ENCODE data around the gene TMPRSS13. TPM values are rescaled to one million over a fixed set of nuclear protein-coding genes. Genes with fewer than 3 reads are reported as not detected.

Gene TMPRSS13
- total and polyA plus RNA-seq, 9 of the 15 experiments (the other 6 are each of a cell fraction or from before 2014, with no cell fraction given): 0.11 to 0.29 (median 0.15) TPM

- POLR2A ChIA-PET: interaction anchor here (1.2 kb wide), 1 partner anchor 16 kb away, joined by 4 read pairs; no protein-coding TSS in a partner anchor
- DNase-seq (ENCODE audit: extremely low read depth in 1 of 4, low spot score in 3 of 4) (no peak), ATAC-seq (peak; percentile 10; the same call in 1 of the 3 replicates), FAIRE-seq (no peak)
- H3K27me3 ChIP-seq (ENCODE audit: control insufficient read depth in 2 of 2, insufficient read depth in 2 of 2, low read length in 2 of 2): peaks cover 22 to 61% of the 10 kb centered on the region in 2 experiments; a peak in 4 of 5 replicates
- H3K9me3 ChIP-seq (replicated peaks; ENCODE audit: control insufficient read depth, insufficient read depth, low read depth, low read length): no peaks in the 10 kb centered on the region
- no peak overlapping the region for H3K9ac ChIP-seq (ENCODE audit: insufficient read depth in 1 of 2, low read depth in 2 of 2, low read length in 2 of 2)
- no peak overlapping the region for H2AFZ ChIP-seq (ENCODE audit: low read depth, low read length)
- intact Hi-C loops (cut with micrococcal nuclease): loop anchor here (5.0 kb wide), 1 partner anchor 32 kb away; no protein-coding TSS in a partner anchor
- no peak overlapping the region for H3K4me3 ChIP-seq
- no peaks in the 10 kb centered on the region for H3K36me3 ChIP-seq (ENCODE audit: control insufficient read depth, insufficient read depth, low read length)
- whole genome bisulfite sequencing (ENCODE audit: insufficient coverage, low coverage, missing lambda C conversion rate): 2% methylated on average over 10 of the region's 10 CpGs
- H3K4me2 ChIP-seq (ENCODE audit: insufficient read depth, low read length): no peak overlapping the region
- no peaks in the 10 kb centered on the region for H3K79me2 ChIP-seq (ENCODE audit: control insufficient read depth, insufficient read depth, low read length)
- H3K9me1 ChIP-seq (ENCODE audit: control insufficient read depth, insufficient read depth, low read length): no peaks in the 10 kb centered on the region
- CTCF ChIA-PET (ENCODE audit: low intra/inter-chr PET ratio): no interaction called here
- 0 out of 2 replicates have a peak, but pooled peaks cover 6% of the 10 kb centered on the region for H4K20me1 ChIP-seq (replicated peaks; ENCODE audit: control insufficient read depth, insufficient read depth, low read length)
- in situ Hi-C loops (cut with MboI): no loop called here
- no TSS peak for BruUV-seq (replicated peaks)
- no peak overlapping the region for H3K27ac ChIP-seq (ENCODE audit: extremely low read depth, low read depth, low read length)
- peaks cover 6 to 11% of the 10 kb centered on the region in 2 experiments; a peak in 4 of 5 replicates for H3K4me1 ChIP-seq (replicated peaks in 1 of 2; ENCODE audit: control insufficient read depth in 2 of 2, insufficient read depth in 2 of 2, low read length in 2 of 2)
- TF ChIP-seq, protein P1, sequence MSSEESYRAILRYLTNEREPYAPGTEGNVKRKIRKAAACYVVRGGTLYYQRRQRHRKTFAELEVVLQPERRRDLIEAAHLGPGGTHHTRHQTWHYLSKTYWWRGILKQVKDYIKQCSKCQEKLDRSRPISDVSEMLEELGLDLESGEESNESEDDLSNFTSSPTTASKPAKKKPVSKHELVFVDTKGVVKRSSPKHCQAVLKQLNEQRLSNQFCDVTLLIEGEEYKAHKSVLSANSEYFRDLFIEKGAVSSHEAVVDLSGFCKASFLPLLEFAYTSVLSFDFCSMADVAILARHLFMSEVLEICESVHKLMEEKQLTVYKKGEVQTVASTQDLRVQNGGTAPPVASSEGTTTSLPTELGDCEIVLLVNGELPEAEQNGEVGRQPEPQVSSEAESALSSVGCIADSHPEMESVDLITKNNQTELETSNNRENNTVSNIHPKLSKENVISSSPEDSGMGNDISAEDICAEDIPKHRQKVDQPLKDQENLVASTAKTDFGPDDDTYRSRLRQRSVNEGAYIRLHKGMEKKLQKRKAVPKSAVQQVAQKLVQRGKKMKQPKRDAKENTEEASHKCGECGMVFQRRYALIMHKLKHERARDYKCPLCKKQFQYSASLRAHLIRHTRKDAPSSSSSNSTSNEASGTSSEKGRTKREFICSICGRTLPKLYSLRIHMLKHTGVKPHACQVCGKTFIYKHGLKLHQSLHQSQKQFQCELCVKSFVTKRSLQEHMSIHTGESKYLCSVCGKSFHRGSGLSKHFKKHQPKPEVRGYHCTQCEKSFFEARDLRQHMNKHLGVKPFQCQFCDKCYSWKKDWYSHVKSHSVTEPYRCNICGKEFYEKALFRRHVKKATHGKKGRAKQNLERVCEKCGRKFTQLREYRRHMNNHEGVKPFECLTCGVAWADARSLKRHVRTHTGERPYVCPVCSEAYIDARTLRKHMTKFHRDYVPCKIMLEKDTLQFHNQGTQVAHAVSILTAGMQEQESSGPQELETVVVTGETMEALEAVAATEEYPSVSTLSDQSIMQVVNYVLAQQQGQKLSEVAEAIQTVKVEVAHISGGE (CRISPR knock-in tag; IDR thresholded peaks at IDR 0.05): no peak
- TF ChIP-seq RCOR1 (IDR thresholded peaks at IDR 0.05; ENCODE audit: borderline replicate concordance in 1 of 2, low read depth in 2 of 2, low read length in 2 of 2) (no peak), NBN (IDR thresholded peaks at IDR 0.05; ENCODE audit: low read depth) (no peak), E2F3 (CRISPR knock-in tag; IDR thresholded peaks at IDR 0.05) (no peak), ARID3A (IDR thresholded peaks at IDR 0.05; ENCODE audit: borderline replicate concordance, low read depth, low read length) (no peak)
Measured at GRCh38 chr11:117914991-117915618, 14.1 kb downstream of the TMPRSS13 start.

Measured in K562 (cell line).